NCI-H510A treated with DMSO at 0.1 percent for 48 hours (cell line): Measurements from ENCODE around the gene SPSB2.

Source experiments
- DNase-seq: peaks from one replicate; lab custom pipeline; 2025; lab: John Stamatoyannopoulos, UW

Gene SPSB2

DNA sequence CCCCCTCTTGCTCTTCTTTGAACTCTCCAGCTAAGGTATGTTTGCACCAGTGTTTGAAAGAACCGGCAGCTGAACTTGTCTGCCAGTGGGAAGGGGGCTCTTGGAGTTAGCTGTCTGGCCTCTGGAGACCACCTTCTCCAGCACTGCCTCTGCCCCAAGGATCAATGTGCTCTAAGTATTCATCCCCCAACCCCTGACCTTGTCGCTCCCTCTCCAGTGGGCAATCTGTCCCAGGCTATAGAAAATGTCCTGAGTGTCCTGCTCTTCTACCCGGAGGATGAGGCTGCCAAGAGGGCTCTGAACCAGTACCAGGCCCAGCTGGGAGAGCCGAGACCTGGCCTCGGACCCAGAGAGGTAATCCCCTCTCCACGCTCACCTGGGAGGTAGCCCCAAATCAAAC, 42.1 kb downstream of the SPSB2 start:
- no peak for DNase-seq

DNA sequence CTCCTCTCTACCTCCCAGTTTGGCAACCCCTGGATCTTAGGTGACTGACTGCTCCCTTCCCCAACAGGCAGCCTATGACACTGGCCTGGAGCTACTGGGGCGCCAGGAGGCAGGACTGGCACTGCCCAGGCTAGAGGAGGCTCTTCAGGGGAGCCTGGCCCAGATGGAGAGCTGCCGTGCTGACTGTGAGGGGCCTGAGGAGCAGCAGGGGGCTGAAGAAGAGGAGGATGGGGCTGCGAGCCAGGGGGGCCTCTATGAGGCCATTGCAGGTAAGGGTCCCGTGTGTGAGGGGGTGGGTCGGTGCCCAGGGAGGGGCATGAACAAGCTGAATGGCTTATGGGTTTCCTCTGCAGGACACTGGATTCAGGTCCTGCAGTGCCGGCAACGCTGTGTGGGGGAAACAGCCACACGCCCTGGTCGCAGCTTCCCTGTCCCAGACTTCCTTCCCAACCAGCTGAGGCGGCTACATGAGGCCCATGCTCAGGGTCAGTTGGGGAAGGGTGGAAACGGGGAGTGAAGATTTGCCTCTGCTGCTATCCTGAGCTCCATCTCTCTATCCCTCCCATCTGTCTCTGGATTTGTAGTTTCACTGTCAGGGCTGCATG, 42.7 kb downstream of the SPSB2 start:
- DNase-seq, result no peak

GRCh38 chr12:6829536-6830220, 43.4 kb downstream of the SPSB2 start:
- DNase-seq, result no peak

DNA sequence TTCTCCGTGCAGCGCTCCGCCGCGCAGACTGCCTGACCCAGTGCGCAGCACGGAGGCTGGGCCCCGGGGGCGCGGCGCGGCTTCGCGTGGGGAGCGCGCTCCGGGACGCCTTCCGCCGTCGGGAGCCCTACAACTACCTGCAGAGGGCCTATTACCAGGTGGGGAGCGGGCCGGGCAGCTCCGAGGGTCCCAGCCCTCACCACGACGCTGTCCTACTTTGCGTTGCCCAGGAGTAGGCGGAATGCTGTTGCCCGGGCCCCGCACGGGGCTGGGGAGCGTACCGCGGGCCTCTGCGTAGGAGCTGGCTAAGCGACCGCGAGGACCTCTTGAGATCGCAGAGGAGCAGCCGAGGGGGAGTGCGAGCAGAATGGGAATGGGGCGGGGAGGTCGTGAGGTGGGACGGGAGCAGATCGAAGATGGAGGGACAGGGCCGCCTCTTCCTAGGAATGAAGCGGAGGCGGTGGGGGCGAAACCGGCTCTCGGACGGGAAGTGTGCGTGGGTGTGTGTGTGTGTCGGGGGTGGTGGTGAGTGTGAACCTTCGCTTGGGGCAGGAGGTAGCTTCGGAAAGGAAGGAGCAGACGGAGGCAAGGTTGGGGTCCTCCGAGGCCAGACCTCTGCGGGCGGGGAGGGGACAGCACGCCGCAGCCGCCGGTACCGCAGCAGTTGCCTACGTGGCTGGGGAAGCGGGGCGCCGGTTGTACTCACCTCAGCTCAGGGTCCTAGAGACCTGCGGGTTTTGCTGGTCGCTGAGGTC, 44.1 kb downstream of the SPSB2 start:
- DNase-seq, result no peak

DNA sequence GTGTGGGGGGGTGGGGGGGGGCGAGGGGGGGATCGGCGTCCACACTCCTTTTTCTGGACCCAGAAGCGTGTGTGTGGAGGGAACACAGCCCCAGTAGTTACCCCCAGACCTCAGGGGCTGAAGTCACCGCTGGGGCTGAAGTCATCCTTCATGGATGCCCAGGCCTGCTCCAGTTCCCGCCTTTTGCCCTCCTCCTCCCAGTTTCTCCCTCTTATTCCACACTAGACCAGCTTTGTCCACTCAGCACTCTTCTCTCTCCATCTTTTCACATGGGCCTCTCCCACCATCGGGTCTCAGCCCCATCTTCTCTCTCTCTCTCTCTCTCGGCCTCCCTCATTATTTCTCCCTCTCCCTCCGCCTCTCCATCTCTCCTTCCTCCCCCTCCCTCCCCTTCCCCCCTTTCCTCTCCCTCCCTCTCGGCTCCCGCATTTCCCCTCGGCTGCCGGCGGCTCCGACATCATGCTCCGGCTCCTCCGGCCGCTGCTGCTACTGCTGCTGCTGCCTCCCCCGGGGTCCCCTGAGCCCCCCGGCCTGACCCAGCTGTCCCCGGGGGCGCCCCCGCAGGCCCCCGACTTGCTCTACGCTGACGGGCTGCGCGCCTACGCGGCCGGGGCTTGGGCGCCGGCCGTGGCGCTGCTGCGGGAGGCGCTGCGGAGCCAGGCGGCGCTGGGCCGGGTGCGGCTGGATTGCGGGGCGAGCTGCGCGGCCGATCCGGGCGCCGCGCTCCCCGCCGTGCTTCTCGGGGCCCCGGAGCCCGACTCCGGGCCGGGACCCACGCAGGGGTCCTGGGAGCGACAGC, 44.9 kb downstream of the SPSB2 start, which contains the start of gene P3H3:
Gene P3H3, plus strand, starts transcription at position 426 of the 799 bp plus-strand sequence. Its CDS starts 34 bp downstream, at position 460.
- peak; percentile 23 for DNase-seq

- peak; percentile 38 for DNase-seq
Measured at GRCh38 chr12:6827437-6827911, 45.6 kb downstream of the SPSB2 start.

- DNase-seq, result no peak
Measured at GRCh38 chr12:6826734-6827436, 46.2 kb downstream of the SPSB2 start.

GRCh38 chr12:6826125-6826733, 46.9 kb downstream of the SPSB2 start:
- no peak for DNase-seq

DNA sequence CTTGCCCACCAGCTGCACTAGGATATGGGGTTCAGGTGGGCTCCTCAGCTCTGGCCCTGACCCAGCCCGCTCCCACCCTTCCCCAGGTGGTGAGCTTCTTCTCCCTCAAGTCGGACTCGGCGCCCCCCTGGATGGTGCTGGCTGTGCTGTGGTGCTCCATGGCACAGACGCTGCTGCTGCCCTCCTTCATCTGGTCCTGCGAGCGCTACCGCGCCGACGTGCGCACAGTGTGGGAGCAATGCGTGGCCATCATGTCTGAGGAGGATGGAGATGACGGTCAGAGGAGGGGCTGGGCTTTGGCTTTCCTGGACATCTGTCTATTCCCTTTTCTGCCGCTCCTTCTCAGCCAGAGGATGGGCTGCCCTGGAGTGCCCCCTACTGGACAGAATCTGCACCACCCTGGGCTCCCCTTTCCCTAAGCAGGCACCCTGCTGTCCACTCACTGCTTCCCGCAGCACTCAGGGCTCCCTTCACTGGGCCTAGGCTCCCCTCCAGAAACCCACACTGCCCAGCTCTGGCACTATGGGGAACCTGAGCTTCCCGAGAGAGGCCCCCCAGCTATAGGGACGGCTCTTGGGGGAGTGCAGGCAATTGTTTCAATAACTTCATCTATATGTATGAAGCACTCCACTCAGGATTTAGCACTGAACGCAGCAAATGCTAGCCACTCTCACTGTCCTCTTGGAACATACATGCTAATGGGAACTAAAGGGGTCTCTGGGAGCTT, 47.5 kb downstream of the SPSB2 start:
- DNase-seq, result peak; percentile 69

GRCh38 chr12:6824901-6825381, 48.2 kb downstream of the SPSB2 start:
- DNase-seq, result no peak

- no peak for DNase-seq
Measured at GRCh38 chr12:6824085-6824775, 48.9 kb downstream of the SPSB2 start.

DNA sequence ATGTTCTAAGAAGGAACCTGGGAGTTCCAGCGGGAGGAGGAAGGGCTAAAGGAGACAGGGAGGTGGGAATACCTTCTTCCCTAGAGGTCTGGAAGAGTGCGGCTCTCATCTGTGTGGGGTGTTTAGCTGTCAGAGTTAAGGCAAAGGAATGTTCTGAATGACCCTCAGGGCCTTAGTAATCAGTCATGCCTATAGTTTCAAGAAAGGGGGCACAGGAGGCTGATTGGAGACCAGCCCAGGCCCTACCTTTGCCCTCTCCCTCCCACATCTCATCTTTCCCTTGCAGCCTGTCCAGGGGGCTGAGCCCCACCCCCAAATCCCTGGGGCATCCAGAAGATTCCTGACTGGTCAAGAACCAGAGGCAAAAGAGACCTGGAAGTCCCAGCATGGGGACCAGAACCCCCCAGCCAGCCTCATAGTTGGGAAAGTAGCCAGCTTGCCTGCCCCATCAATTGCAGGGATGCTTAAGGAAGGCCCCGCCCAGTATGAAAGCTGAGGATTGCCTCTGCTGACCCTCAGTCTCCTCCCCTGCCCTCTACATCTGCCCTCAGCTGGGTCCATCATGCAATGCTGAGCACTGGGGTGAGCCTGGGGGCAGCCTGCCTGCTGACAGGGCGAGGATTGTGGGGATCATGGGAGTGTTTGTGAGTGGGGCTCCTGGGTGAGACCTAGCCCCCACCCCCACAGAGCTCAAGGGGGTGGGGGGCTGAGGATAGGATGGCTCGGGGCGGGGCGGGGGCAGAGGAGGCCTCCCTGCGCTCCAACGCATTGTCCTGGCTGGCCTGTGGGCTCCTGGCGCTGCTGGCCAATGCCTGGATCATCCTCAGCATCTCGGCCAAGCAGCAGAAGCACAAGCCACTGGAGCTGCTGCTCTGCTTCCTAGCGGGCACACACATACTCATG, 49.7 kb downstream of the SPSB2 start:
- DNase-seq, result no peak

GRCh38 chr12:6822426-6823135, 50.5 kb downstream of the SPSB2 start:
- no peak for DNase-seq

DNA sequence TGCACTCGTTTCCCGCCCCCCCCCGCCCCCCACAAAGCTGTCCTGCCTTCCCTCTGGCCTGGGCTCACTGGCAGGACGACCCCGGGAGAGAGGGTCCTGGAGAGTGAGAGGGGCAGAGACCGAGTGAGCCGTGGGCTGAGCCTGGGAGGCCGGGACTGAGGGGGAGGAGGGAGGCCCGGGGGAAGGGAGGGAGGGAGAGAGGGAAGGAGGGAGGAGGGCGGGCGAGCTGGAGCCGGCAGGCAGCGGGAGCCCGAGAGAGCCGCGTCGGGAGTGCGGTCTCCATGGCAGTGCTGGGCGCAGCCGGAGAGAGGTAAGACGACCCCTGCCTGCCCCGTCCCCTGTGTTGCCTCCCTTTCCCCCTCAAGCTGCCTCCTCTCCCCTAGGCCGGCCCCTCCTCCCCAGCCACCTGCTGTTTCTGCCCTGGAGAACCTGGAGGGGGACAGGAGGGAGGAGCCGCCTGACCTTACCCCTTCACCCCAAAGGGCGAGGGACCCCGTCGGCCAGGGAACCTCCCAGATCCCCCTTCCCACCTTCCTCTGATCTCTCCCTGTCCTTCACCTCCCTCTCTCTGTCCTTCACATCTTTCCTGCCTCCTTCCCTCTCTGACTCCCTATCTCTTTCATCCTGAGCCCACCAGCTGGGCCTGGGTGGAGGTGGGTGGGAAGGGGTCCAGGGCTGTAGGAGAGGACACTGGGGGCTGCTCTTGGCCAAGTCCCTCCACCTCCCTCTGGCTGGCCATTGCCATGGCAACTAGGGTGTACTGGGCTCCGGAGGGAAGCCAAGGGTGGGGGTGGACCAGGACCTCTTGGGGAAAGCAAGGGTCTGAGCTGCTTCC, 51.3 kb downstream of the SPSB2 start, which contains the start of gene GPR162:
Gene GPR162, plus strand, starts transcription at position 231 of the 835 bp plus-strand sequence. CDS start 2,078 bp downstream, outside the sequence.
- peak; percentile 43 for DNase-seq
